Hepatocyte (in vitro differentiated cells): ENCODE measurements around the gene PCYT2. TPM values are rescaled to one million over a fixed set of nuclear protein-coding genes. Genes with fewer than 3 reads are reported as not detected.

Experiments used
- DNase-seq: peaks from one replicate; pipeline ENCODE4 v3.0.0-alpha.2; 2016; ENCODE audit warnings: low spot score
- H2AFZ ChIP-seq: fragments of 200-600 bp; sonication (generic); 2 replicates; pipeline ENCODE4 v1.6.0; 2016; ENCODE audit warnings: antibody characterized with exemption, mild to moderate bottlenecking
- H3K27ac ChIP-seq: fragments of 200-600 bp; sonication (generic); 2 replicates; pipeline ENCODE4 v1.5.1; 2016; ENCODE audit warnings: mild to moderate bottlenecking
- H3K27me3 ChIP-seq: fragments of 200-600 bp; sonication (generic); 2 replicates; pipeline ENCODE4 v1.6.1; 2016
- H3K36me3 ChIP-seq: fragments of 200-600 bp; sonication (generic); replicated peaks from 2 replicates; pipeline ENCODE4 v1.5.1; 2016; ENCODE audit warnings: low read depth; ENCODE audit not compliant: insufficient read depth
- H3K4me1 ChIP-seq: fragments of 200-600 bp; sonication (generic); 2 replicates; pipeline ENCODE4 v1.5.1; 2016; ENCODE audit warnings: mild to moderate bottlenecking, moderate library complexity; ENCODE audit not compliant: insufficient read depth
- H3K4me2 ChIP-seq: fragments of 200-600 bp; sonication (generic); 2 replicates; pipeline ENCODE4 v1.6.0; 2016
- H3K4me3 ChIP-seq: fragments of 200-600 bp; sonication (generic); 2 replicates; pipeline ENCODE4 v1.5.1; 2016; ENCODE audit warnings: mild to moderate bottlenecking
- H3K79me2 ChIP-seq: fragments of 200-600 bp; sonication (generic); 2 replicates; pipeline ENCODE4 v1.6.0; 2017; ENCODE audit warnings: mild to moderate bottlenecking
- H3K9me2 ChIP-seq: fragments of 200-600 bp; sonication (generic); replicated peaks from 2 replicates; pipeline ENCODE4 v1.6.0; 2017; ENCODE audit warnings: mild to moderate bottlenecking; ENCODE audit not compliant: insufficient read depth
- H3K9me3 ChIP-seq: fragments of 200-600 bp; sonication (generic); 2 replicates; pipeline ENCODE4 v1.5.1; 2016; ENCODE audit warnings: low read depth, mild to moderate bottlenecking
- H4K20me1 ChIP-seq: fragments of 200-600 bp; sonication (generic); 2 replicates; pipeline ENCODE4 v1.6.0; 2016; ENCODE audit warnings: mild to moderate bottlenecking; ENCODE audit not compliant: insufficient read depth, poor library complexity, severe bottlenecking
- EZH2 ChIP-seq: fragments of 200-600 bp; sonication (generic); IDR thresholded peaks from 2 replicates; pipeline ENCODE4 v1.6.1; 2016; ENCODE audit warnings: antibody characterized with exemption, mild to moderate bottlenecking, borderline replicate concordance
- EZH2phosphoT487 ChIP-seq: fragments of 200-600 bp; sonication (generic); IDR thresholded peaks from one replicate; pipeline ENCODE4 v1.6.1; 2018; ENCODE audit warnings: antibody characterized with exemption, mild to moderate bottlenecking, low read depth, moderate library complexity; ENCODE audit not compliant: unreplicated experiment, severe bottlenecking
- WGBS: methylation state at CpG from one replicate; pipeline ENCODE4 v1.1.6; 2016; ENCODE audit warnings: low lambda C conversion rate; ENCODE audit errors: missing lambda C conversion rate; 5-methylcytosine and 5-hydroxymethylcytosine counted together
- polyA plus RNA-seq: library from polyadenylated mRNA; unstranded; fragments of >200 nt; fragmentation: Nextera tagmentation; extraction: Ambion mirVana; gene quantifications from 2 replicates; pipeline ENCODE4 v1.2.1, GENCODE V29; 2016
- total RNA-seq: library from RNA; depleted of rRNA; stranded (reverse); fragments of >200 nt; gene quantifications from 2 replicates; pipeline ENCODE4 v1.2.3, GENCODE V29; 2014
- TF ChIP-seq, protein P1 (sequence below): fragments of 200-600 bp; sonication (generic); IDR thresholded peaks from 2 replicates; pipeline ENCODE4 v1.5.1; 2016; ENCODE audit warnings: antibody characterized with exemption, mild to moderate bottlenecking; ENCODE audit not compliant: poor library complexity

Gene PCYT2
- total and polyA plus RNA-seq, 2 experiments from 2014 or later: 84.7 to 126 TPM

DNA sequence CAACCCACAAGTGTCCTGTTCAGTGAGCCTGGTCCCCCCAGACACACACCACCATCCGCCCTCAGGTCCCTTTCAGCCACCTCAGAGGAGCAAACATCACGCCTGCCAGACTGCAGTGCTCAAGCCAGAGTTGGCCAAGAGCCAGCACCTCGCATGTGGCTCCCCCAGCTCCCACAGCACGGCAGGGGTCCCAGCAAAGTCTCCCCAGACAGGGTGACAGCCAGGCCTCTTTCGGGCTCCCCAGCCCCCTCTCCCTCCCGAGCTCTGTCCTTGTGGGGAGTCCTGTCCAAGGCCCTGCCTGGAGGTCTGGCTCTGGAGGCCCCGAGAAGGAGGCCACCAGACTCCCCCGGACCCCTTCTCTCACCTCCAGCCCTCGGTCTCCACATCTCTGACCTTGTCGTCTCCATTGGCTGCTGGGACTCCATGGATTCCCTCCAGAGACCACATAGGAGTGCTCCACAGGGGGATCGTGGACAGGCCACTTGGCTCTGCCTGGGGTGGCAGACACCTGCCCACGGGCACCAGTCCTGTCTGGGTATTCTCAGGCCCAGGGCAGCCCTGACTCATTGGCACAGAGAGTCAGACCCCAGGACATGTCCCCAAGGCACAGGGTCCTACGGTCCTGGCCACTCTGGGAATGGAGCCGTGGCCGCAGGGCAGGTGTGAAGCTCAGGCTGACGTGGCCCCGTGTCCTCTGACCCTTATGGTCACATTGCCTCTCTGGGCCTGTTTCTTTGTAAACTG lies 37.6 kb upstream of the PCYT2 start:
- Histone ChIP-seq H3K4me1 (no peaks in the 10 kb centered on the region), H3K36me3 (no peaks in the 10 kb centered on the region)
- DNase-seq: no peak

DNA sequence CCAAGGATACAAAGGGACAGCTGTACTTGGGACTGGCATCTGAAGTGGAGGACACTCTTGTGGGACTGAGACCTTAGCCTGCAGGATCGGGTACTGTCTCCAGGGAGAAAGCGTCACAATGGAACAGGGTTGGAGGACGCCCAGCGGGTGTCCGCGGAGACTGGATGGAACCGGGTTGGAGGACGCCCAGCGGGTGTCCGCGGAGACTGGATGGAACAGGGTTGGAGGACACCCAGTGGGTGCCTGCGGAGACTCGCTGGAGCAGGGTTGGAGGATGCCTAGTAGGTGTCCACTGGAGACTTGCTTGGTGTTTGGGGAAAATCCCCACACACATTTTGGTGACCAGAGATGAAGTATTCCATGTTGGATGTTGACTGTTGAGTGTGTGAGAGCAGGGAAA lies 36.0 kb upstream of the PCYT2 start, which contains the start of gene MYADML2:
Gene MYADML2 (minus strand): TSS at position 45 of the 400 bp plus-strand sequence. CDS start 5,492 bp downstream, outside the sequence.
- H4K20me1 ChIP-seq: no peaks in the 10 kb centered on the region
- DNase-seq: no peak
- H3K27me3 ChIP-seq: no peaks in the 10 kb centered on the region
- H3K4me1 ChIP-seq: no peaks in the 10 kb centered on the region
- 86% methylated on average over 13 of the region's 13 CpGs for WGBS
- H3K79me2 ChIP-seq: no peaks in the 10 kb centered on the region
- no peaks in the 10 kb centered on the region for H3K9me3 ChIP-seq
- no peak within 1 kb of the TSS for H3K27ac ChIP-seq
- no peak within 1 kb of the TSS for H3K4me2 ChIP-seq
- TF ChIP-seq EZH2 (no peak), EZH2phosphoT487 (no peak)
- TF ChIP-seq, protein P1, sequence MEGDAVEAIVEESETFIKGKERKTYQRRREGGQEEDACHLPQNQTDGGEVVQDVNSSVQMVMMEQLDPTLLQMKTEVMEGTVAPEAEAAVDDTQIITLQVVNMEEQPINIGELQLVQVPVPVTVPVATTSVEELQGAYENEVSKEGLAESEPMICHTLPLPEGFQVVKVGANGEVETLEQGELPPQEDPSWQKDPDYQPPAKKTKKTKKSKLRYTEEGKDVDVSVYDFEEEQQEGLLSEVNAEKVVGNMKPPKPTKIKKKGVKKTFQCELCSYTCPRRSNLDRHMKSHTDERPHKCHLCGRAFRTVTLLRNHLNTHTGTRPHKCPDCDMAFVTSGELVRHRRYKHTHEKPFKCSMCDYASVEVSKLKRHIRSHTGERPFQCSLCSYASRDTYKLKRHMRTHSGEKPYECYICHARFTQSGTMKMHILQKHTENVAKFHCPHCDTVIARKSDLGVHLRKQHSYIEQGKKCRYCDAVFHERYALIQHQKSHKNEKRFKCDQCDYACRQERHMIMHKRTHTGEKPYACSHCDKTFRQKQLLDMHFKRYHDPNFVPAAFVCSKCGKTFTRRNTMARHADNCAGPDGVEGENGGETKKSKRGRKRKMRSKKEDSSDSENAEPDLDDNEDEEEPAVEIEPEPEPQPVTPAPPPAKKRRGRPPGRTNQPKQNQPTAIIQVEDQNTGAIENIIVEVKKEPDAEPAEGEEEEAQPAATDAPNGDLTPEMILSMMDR: no peak
- no peaks in the 10 kb centered on the region for H3K9me2 ChIP-seq
- H3K4me3 ChIP-seq: no peak within 1 kb of the TSS
- H2AFZ ChIP-seq: no peak within 1 kb of the TSS
- H3K36me3 ChIP-seq: no peaks in the 10 kb centered on the region

More for the DNA sequence above, 37.6 kb upstream of the PCYT2 start:
- H3K4me3 ChIP-seq: no peak overlapping the region
- TF ChIP-seq EZH2phosphoT487 (no peak), EZH2 (no peak)
- TF ChIP-seq, protein P1: no peak
- H3K27ac ChIP-seq: no peak overlapping the region
- no peaks in the 10 kb centered on the region for H3K27me3 ChIP-seq
- 89% methylated on average over 17 of the region's 17 CpGs for WGBS
- no peaks in the 10 kb centered on the region for H3K9me2 ChIP-seq
- H4K20me1 ChIP-seq: no peaks in the 10 kb centered on the region
- H2AFZ ChIP-seq: no peak overlapping the region
- H3K79me2 ChIP-seq: no peaks in the 10 kb centered on the region
- no peaks in the 10 kb centered on the region for H3K9me3 ChIP-seq
- H3K4me2 ChIP-seq: no peak overlapping the region

- no peaks in the 10 kb centered on the region for H4K20me1 ChIP-seq
- no peak for DNase-seq
- no peaks in the 10 kb centered on the region for H3K36me3 ChIP-seq
- no peak overlapping the region for H2AFZ ChIP-seq
- no peaks in the 10 kb centered on the region for H3K4me1 ChIP-seq
- no peak overlapping the region for H3K4me2 ChIP-seq
- no peaks in the 10 kb centered on the region for H3K27me3 ChIP-seq
- H3K9me2 ChIP-seq: no peaks in the 10 kb centered on the region
- no peaks in the 10 kb centered on the region for H3K79me2 ChIP-seq
- no peaks in the 10 kb centered on the region for H3K9me3 ChIP-seq
- H3K27ac ChIP-seq: no peak overlapping the region
- TF ChIP-seq EZH2: no peak
- no peak for TF ChIP-seq EZH2phosphoT487
- TF ChIP-seq, protein P1: no peak
- 89% methylated on average over 9 of the region's 9 CpGs for WGBS
- no peak overlapping the region for H3K4me3 ChIP-seq
Observed at GRCh38 chr17:81944858-81945257, 33.7 kb upstream of the PCYT2 start.
